ENCODE results near the gene MYLIP. TPM values are rescaled to one million over a fixed set of nuclear protein-coding genes. Genes with fewer than 3 reads are reported as not detected.

The MYLIP gene
- total and polyA plus RNA-seq, 8 donors = 6.6 to 20.2 (median 12.0) TPM

DNA sequence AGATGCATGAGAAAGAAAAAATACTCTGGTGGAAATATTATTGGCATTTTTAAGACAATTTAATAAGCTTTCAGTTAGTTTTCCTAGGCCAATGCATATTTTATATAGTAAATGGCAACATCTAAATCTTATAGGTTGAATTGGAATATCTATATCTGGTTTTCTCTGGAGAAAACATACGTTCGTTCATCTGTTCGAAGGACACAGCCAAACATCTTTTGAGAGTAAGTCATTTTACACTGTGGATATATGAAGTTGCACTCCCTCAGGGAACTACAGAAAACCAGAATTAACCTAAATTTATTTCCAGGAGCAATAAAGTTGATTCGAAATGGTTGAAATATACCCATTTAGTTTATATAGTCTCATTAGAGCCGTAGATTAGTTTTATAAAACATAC, 49.0 kb downstream of the MYLIP start:
- TF ChIP-seq, protein P1, sequence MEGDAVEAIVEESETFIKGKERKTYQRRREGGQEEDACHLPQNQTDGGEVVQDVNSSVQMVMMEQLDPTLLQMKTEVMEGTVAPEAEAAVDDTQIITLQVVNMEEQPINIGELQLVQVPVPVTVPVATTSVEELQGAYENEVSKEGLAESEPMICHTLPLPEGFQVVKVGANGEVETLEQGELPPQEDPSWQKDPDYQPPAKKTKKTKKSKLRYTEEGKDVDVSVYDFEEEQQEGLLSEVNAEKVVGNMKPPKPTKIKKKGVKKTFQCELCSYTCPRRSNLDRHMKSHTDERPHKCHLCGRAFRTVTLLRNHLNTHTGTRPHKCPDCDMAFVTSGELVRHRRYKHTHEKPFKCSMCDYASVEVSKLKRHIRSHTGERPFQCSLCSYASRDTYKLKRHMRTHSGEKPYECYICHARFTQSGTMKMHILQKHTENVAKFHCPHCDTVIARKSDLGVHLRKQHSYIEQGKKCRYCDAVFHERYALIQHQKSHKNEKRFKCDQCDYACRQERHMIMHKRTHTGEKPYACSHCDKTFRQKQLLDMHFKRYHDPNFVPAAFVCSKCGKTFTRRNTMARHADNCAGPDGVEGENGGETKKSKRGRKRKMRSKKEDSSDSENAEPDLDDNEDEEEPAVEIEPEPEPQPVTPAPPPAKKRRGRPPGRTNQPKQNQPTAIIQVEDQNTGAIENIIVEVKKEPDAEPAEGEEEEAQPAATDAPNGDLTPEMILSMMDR (IDR thresholded peaks at IDR 0.05) = no peak
- Histone ChIP-seq H3K9me3 (no peaks in the 10 kb centered on the region), H3K27me3 (no peaks in the 10 kb centered on the region), H3K27ac (no peak overlapping the region), H3K36me3 (no peaks in the 10 kb centered on the region), H3K4me3 (no peak overlapping the region), H3K4me1 (no peaks in the 10 kb centered on the region)
- FAIRE-seq (no peak), DNase-seq (no peak), ATAC-seq (no peak)
- 87 to 94% methylated on average over 5 of the region's 5 CpGs for WGBS, 2 donors
- intact Hi-C loops (cut with DNase I) = no loop called here

DNA sequence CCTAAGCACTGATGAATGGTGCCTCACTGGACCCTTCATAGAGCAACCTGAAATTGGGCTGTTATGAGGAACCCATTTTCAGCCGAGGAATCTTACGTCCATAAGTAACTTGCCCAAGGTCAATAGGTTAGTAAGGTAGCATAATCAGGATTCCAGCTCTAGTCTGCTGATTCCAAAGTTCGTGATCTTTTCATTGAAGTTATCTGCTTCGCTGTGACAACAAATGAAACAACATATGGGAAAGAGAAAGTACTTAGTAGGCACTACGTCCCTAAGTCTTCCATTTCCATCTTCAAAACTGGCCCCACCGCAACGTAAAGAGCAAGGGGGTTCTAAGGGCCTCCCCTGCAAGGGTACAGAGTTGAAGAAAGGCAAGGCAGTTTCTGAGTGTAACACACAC, 49.5 kb downstream of the MYLIP start:
- no peak for FAIRE-seq
- intact Hi-C loops (cut with DNase I) = no loop called here
- TF ChIP-seq, protein P1 (IDR thresholded peaks at IDR 0.05) = no peak
- Histone ChIP-seq H3K4me1 (no peaks in the 10 kb centered on the region), H3K36me3 (no peaks in the 10 kb centered on the region), H3K9me3 (no peaks in the 10 kb centered on the region), H3K27me3 (no peaks in the 10 kb centered on the region), H3K4me3 (no peak overlapping the region), H3K27ac (no peak overlapping the region)
- DNase-seq = no peak
- WGBS, 2 donors = 71 to 77% methylated on average over 7 of the region's 7 CpGs
- ATAC-seq = no peak

DNA sequence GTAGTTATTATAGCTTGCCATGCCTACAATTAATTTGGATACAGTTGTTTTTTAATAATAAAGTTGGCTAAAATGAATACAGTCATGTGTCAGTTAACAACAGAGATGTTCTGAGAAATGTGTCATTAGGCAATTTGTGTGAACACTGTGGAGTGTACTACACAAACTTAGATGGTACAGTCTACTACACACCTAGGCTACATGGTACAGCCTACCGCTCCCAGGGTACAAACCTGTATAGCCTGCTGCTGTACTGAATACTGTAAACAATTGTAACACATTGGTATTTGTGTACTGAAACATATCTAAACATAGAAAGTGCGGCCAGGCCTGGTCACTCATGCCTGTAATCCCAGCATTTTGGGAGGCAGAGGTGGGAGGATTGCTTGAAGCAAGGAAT, 50.2 kb downstream of the MYLIP start:
- FAIRE-seq (no peak), ATAC-seq (no peak), DNase-seq (no peak)
- H3K9me3 ChIP-seq = no peaks in the 10 kb centered on the region
- no peaks in the 10 kb centered on the region for H3K27me3 ChIP-seq
- no peak overlapping the region for H3K4me3 ChIP-seq
- H3K36me3 ChIP-seq = no peaks in the 10 kb centered on the region
- no peak overlapping the region for H3K27ac ChIP-seq
- TF ChIP-seq, protein P1 (IDR thresholded peaks at IDR 0.05) = no peak
- 87 to 96% methylated on average over 2 of the region's 2 CpGs for WGBS, 2 donors
- H3K4me1 ChIP-seq = no peaks in the 10 kb centered on the region
- intact Hi-C loops (cut with DNase I) = no loop called here

DNA sequence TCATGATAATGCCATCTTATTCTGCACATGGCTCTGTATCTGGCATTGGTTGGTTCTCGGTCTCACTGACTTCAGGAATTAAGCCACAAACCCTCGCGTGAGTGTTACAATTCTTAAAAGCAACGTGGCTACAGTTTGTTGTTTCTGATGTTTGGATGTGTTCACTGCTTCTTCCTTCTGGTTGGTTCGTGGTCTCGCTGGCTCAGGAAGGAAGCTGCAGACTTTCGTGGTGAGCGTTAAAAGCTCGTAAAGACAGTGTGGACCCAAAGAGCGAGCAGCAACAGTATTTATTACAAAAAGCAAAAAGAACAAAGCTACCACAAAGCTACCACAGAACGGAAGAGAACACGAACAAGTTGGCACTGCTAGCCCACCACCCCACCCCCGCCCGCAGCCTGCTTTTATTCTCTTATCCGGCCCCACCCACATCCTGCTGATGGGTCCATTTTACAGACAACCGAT, 51.1 kb downstream of the MYLIP start:
- H3K27ac ChIP-seq = no peak overlapping the region
- intact Hi-C loops (cut with DNase I) = loop anchor here in 1 of 3 donors (10.0 kb wide), 1 partner anchor 45 kb away; no protein-coding TSS in a partner anchor

More for the DNA sequence above, 51.1 kb downstream of the MYLIP start:
- H3K4me1 ChIP-seq = no peaks in the 10 kb centered on the region
- no peaks in the 10 kb centered on the region for H3K9me3 ChIP-seq
- no peaks in the 10 kb centered on the region for H3K36me3 ChIP-seq
- H3K4me3 ChIP-seq = no peak overlapping the region
- FAIRE-seq (no peak), DNase-seq (no peak), ATAC-seq (no peak)
- TF ChIP-seq, protein P1 (IDR thresholded peaks at IDR 0.05) = no peak
- WGBS, 2 donors = 84 to 93% methylated on average over 16 of the region's 16 CpGs
- H3K27me3 ChIP-seq = no peaks in the 10 kb centered on the region

Data from pancreas (tissue), 10 donors.